NCI-H748 treated with DMSO at 0.1 percent for 48 hours (cell line): ENCODE results near the gene C12orf56.
"Not testable (repeated sequence)": the region's sequence is repeated elsewhere in the genome, so short reads cannot be mapped to it uniquely, and the experiment has no call there.

Source experiments
- DNase-seq: peaks from one replicate; lab custom pipeline; 2025; lab: John Stamatoyannopoulos, UW

The C12orf56 gene

DNA sequence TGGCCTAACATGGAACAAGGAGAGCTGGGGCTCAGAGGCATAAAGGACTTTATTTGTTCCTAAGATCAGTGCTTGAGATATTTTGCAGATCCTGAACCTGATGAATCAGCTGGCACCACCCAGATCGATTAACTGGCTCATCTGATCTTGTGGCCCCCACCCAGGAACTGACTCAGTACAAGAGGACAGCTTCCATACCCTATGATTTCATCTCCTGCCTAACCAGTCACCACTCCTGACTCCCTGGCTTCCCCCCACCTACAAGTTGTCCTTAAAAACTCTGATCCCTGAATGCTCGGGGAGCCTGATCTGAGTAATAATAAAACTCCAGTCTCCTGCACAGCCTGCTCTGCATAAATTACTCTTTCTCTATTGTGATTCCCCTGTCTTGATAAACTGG lies 5.1 kb downstream of the C12orf56 start:
- no peak for DNase-seq

DNA sequence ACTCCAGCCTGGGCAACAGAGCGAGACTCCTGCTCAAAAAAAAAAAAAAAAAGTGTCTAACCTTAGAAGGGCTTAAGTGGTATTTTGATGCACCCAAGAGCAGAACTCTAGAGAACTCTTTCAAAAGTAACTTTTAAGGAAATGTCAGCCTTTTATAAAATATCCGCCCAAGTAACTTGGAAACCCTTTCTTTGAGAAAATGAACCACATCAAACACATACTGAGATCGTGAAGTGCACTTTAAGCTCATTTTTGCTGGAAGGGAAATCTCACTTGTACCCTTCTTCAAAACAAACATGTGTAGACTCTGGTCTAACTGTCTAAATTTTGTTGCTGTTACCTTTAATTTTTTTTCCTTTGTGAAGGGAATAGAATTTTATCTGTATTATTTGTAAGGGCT lies 5.5 kb downstream of the C12orf56 start:
- DNase-seq: no peak

DNA sequence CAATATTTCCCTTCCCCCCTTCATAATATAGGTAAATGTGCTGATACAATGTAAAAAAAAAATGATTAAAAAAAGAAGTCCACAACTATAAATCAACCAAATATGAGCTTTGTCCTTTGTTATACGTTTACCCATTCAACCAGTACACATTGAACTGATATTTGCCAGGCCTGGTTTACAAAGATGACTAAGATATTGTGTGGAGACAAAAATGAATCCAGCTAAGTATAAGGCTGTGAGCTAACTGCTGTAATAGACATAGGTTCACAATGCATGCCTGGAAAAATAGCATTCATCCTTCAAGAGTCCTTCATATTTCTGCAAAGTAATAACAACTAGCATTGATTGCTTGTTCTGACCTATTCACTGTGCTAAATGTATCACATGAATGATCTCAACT lies 6.9 kb downstream of the C12orf56 start:
- DNase-seq: no peak

DNA sequence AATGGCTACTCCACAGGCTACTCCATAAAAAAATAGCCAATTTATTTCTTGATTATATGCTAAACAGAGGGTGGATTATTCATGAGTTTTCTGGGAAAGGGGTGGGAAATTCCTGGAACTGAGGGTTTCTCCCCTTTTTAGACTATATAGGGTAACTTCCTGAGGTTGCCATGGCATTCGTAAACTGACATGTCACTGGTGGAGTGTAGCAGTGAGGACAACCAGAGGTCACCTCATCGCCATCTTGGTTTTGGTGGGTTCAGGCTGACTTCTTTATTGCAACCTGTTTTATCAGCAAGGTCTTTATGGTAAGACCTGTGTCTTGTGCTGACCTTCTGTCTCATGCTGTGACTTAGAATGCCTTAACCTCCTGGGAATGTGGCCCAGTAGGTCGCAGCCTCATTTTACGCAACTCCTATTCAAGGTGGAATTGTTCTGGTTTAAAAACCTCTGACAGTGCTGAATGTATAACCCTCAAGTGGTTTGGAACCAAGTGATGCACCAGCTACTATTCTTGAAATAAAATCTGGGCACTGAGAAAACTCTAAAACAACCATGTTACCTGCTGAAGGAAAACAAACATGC lies 27.7 kb downstream of the C12orf56 start:
- no peak for DNase-seq

DNA sequence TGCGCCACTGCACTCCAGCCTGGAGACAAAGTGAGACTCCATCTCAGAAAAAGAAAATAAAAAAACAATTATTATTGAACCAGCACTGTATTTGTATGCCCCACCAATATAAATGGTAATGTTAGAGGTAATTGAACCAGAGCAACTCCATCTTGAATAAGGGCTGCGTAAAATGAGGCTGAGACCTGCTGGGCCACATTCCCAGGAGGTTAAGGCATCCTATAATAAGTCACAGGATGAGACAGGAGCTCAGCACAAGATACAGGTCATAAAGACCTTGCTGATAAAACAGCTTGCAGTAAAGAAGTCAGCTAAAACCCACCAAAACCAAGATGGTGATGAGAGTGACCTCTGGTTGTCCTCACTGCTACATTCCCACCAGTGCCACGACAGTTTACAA lies 29.4 kb downstream of the C12orf56 start:
- DNase-seq: not testable (repeated sequence)

DNA sequence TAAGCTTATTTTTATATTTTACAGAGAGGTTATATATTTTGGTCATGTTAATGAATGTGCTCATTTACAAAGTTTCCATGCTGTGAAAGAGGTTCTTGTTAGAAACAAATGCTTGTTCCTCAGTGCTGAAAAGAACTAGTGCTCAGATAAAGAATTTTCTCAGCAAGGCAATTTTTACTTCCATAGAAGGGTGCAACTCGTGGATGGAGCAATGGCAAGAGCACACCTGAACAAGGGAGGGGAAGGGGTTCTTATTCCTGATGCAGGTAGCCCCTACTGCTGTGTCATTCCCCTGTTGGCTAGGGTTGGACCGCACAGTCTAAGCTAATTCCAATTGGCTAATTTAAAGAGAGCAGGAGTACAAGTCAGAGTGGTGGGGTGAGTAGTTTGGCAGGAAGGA lies 34.3 kb downstream of the C12orf56 start:
- DNase-seq: not testable (repeated sequence)

DNA sequence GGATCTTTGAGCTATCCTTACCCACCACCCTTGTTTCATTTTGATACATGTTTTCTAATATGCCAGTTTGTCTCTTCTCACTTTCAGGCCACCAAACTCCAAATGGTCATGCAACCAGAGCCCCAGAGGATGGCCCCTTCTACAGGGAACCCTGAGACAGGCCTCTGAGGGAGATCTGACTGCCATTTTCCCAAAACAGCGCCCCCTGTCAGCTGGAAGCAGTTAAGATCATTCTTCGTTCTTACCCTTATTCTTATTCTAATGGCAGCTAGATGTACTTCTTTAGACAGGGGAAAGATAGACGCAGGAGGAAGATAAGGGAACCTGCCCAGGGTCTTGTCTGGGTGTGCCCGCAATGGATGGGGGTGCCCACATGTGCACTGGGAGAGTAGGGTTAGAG lies 38.4 kb downstream of the C12orf56 start:
- DNase-seq: no peak

DNA sequence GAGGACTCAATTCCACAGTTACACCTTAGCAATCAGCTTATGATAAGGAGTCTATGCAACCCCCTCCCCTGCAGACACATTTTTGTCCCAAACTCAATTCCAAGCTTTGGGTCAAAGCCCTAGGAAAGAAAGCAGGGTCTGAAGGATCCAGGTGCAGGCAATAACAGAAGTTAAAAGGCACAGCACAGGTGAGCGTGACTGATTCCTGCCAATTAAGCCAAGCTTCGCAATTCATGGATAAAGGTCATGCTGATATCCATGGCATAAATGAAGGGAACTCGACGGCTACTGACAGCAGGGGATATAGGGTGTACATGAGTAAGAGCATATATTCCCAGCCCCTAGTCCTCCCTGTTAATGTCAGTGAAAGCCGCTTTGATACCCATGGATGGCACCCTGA lies 39.3 kb downstream of the C12orf56 start:
- no peak for DNase-seq

DNA sequence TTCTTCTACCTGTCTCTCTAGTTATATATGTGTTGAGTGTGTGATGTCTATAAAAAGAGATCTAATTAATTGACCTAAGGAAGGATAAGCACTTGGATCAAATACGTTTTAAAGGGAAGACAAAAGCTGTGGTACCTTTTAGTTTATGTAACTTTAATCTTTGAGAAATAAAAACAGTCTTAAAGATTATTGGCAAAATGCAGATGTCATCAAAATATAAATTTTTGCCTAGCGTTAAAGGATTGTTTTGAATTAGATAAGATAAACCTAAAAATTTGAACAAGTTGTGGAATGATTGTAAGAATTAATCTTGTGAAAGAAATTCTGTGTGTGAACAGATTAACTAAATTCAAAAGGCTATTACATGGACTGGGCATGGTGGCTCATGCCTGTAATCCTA lies 42.9 kb downstream of the C12orf56 start:
- DNase-seq: no peak

DNA sequence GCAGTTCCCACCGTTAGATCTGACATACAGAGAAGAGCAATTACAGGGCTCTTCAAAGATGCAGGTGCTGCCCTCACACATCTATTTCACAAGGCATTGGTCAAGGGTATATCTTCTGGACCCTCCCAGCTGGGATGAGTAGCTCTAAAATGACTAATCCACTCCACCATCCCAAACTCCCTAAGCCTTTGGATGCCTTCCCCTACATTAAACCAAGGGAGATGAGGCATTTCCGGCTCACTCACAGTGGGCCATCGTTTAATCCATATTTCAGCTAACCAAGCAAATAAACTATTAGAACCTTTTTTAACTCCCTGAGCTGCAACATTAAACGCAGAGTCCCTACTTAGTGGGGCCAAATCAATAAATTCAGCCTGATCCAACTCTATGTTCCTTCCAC lies 45.9 kb downstream of the C12orf56 start:
- not testable (repeated sequence) for DNase-seq

DNA sequence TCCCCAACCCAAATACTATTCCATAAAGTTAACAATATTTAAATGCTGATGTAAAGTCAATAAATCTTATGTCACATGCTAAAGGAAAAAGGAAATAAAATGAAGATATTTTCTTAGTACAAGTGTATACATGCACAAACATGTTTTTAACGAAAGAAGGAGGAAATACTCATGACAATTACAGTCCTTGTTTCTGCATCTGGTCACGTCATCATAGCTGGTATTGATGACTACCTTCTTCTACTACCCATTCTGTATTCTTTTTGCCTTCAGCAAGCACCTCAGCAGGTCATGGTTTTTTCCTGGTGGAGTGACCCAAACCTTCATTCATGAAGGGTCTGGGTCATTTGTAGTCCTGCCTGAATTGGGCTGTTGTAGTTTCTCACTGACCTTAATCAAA lies 50.0 kb downstream of the C12orf56 start:
- not testable (repeated sequence) for DNase-seq

DNA sequence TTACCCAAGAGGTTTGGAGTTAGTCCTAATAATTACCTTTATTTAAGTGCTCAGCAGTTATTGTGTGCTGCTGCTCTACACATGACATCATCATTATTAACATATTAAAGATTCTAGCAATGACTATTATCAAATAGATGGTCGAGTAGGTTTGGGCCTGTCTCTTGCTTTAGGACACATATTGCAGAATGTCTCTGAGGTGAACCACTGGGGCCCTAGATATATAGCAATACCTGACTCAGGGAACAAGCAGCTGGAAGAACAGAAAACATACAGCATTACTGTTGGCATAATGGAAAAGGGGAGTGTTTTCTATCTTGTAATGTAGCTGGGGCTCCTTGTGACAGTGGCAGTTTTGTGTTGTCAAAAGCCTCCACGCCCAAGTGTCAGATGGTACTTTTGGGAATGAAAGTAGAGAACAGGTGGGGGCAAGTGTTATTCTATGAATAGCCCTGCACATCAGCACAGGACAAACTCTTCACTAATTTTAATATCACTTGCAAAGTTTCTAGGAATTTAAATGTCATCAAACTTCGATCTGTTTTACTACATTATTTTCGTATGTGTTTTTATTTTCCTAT lies 54.6 kb downstream of the C12orf56 start:
- DNase-seq: no peak

DNA sequence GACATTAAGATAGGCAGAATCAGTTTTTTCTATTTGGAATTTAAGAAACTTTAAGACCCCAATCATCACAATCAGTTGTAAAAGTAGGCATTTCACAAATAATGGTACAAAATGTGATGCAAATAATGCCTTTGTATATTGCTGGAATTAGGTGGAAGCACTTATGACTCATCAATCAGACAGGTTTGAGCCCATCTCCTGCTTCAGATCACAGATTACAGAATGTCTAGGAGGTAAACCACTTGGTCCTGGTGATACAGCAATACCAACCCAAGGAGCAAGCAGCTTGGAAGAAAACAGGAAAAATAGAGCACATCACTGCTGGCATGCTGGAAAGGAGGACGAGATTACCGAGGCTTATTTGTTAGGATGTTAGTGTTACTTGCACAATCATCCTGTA lies 57.6 kb downstream of the C12orf56 start:
- no peak for DNase-seq

DNA sequence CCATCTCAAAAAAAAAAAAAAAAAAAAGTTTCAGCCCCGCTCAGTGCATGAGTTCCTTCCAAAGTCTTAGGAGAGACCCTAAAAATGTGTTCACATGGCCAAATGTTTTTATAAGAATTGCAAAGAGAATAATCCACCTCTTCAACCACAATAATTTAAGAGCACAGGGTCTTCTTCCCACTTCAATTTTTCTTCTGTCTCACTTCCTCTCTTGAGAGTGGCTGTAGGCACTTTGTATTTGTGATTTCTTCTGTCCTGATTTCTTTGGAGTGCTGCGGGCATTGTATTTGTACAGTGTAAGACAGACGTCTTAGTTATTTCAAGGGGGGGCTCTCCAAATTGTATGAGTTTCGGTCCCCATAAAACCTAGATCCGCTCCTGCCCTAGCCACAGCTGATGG lies 58.3 kb downstream of the C12orf56 start:
- DNase-seq: no peak

DNA sequence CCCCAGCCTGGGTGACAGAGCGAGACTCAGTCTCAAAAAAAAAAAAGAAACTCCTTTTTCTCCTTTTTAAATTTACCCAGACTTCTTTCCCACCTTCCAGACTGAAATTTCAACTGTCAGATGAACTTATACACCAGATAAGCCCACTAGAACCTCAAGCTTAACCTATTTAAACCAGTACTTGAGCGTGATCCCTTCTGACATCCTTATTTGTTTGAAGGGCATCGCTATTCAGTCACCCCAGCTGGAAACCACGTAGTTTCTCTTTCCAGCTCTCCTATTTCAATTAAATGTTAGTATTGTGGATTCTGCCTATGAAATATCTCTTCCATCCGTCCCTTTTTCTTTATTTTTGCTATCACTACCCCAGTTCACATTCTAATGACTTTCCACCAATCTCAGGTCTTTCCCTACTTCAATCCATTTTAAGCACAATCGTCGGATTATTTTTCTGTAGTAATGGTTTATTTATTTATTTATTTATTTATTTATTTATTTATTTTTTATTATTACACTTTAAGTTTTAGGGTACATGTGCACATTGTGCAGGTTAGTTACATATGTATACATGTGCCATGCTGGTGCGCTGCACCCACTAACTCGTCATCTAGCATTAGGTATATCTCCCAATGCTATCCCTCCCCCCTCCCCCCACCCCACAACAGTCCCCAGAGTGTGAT lies 61.4 kb downstream of the C12orf56 start:
- DNase-seq: not testable (repeated sequence)

DNA sequence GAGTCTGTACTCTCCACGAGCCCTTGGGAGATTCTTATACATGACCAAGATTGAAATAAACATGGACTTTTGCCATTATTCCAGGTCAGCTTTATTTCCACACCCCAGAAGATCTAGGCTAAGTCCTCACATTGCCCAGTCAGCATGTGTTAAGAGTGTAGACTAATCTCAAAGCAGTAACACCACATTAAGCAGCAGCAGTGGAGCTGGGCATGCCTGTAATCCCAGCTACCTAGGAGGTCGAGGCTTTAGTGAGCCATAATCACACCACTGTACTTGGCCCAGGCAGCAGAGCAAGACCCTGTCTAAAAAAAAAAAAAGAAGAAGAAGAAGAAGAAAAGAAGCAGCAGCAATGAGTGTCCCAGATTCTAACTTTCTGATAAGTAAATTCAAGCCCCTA lies 65.5 kb downstream of the C12orf56 start:
- no peak for DNase-seq

DNA sequence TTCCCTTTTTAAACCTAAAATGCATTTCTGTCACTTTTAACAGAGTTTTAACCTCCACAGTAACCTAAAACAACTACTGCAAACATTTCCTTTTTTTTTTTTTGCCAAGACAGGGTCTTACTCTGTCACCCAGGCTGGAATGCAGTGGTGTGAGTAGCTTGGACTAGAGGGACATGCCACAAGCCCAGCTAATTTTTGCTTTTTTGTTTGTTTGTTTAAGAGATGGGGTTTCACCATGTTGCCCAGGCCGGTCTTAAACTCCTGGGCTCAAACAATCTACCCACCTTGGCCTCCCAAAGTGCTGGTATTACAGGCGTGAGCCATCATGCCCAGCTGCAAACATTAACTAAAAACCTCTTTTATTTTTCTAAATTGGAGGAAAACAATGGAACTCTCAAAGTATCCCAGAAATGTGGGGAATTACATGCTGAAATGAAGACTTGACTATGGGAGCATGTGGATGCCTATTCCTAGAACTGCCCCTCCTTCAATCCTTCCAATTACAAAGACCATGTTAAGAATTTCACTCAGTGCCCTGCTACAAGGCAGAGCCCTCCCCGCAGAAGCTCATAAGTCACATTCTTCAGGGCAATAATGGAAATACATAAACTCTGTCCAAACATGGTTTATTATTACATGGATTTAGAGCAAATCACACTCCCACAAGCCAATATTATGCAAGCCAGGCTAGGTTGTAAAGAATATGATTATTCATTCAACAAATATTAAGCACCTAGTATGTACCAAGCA lies 66.9 kb downstream of the C12orf56 start:
- DNase-seq: no peak

DNA sequence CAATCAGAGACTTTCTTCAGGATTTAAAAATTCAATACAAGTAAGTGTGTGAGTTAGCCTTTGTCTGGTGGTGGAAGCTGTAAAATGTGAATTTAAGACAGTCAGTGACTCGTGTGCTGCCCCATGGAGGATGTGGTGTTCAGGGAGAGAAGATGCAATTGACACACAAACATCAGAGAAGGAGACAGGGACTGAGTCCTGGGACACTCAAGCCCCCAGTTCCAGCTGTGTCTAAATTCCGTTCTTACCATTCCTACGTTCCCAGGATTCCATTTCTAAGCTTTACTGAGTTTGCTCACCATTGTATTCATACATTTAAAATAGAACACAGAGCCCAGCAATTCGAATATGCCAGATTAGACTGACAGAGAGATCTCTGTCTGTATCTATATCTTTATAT lies 67.6 kb downstream of the C12orf56 start:
- DNase-seq: no peak

DNA sequence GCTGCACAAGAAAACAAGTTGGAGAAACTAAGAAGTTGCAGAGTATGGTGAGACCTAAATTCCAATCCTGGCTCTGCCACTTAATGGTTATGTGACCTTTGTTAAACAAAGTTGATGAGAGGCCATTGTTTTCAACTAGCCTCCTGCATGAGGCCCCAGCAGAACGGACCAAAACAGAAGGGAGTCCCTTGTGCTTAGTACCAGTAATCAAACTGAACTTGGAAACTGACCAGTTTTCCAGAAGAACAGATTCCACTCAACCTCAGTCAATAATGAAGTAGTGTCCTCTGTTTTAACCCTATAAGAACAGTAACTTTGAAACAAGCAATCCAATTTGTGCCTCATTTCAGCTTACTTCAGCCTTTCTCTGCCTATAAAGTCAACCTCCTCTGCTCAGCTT lies 69.9 kb downstream of the C12orf56 start:
- DNase-seq: no peak

DNA sequence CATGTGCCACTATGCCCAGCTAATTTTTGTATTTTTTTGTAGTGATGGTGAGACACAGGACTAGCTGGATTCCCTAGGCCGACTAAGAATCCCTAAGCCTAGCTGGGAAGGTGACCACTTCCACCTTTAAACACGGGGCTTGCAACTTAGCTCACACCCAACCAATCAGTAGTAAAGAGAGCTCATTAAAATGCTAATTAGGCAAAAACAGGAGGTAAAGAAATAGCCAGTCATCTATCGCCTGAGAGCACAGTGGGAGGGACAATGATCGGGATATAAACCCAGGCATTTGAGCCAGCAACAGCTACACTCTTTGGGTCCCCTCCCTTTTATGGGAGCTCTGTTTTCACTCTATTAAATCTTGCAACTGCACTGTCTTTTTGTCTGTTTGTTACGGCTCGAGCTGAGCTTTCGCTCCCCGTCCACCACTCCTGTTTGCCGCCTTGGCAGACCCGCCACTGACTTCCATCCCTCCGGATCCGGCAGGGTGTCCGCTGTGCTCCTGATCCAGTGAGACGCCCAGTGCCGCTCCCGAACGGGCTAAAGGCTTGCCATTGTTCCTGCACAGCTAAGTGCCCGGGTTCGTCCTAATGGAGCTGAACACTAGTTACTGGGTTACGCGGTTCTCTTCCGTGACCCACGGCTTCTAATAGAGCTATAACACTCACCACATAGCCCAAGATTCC lies 70.9 kb downstream of the C12orf56 start:
- DNase-seq: not testable (repeated sequence)

DNA sequence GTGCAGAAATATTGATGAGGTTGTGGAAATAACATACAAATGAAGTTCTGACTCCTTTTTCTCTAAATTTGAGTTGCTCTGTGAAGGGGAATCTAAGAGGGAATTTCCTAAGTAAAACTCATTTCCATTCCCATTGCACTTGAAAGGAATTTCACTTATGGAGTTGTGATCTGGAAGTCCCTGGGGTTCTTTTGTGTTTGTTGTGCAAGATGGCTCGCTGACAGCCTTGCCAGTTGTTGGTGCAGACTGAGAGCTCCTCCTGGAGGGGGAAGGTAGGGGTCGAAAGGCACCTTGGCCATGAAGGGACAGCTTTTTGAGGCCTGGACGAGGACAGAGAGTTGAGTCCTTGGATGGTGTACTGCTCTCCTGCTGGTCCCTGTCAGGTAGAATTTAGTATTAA lies 72.0 kb downstream of the C12orf56 start:
- no peak for DNase-seq

DNA sequence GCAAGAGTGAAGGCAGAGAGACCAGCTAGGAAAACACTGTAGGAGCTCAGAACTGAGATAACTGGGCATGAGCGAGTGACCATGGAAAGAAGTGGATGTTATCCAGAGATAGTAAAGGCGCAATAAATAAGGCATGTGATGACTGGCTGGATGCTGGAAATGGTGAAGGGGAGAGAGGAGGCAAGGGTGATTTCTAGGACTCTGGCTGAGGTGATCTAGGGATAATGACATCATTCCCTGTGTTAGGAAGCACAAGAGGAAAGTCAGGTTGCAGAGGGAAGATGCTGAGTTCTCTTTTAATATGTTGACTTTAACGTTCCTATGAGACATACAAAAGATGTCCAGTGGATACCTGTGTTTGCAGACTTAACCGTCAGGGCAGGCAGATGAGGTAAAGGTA lies 78.7 kb downstream of the C12orf56 start:
- DNase-seq: no peak

DNA sequence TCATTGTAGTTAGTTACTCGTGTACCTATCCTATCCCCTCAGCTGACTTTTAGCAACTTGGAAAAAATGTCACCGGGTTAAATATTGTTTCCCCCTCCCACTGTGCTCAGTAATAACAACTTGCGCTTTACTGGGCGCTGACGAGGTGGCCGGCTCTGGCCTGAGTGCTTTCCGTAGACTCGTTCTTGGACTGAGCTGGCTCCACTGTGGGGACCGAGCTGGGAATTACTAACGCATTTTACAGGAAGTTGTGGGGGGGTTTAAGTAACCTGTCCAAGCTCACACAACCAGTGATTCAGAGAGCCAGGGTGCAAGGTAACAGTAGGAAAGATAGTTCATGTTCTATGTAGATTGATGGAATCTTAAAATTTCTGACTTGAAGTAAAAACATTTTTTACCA lies 86.0 kb downstream of the C12orf56 start:
- no peak for DNase-seq
